HEK293T (cell line): ENCODE measurements around the gene KCTD8.

Experiments
- CTCF ChIA-PET: fragments of 350-600 bp; formaldehyde crosslinking; extraction: SDS; loops from one replicate; lab custom pipeline; 2021; ENCODE audit warnings: antibody characterized with exemption, inconsistent platforms; lab: Yijun Ruan, JAX
- POLR2A ChIA-PET: fragments of 350-600 bp; formaldehyde crosslinking; extraction: SDS; loops from one replicate; lab custom pipeline; 2020; ENCODE audit warnings: antibody characterized with exemption, inconsistent platforms; lab: Yijun Ruan, JAX
- DNase-seq: peaks from one replicate; pipeline ENCODE4 v3.0.0; 2012; ENCODE audit warnings: mixed read lengths; ENCODE audit errors: extremely low spot score
- ARNT ChIP-seq: fragments of 450-650 bp; IDR thresholded peaks from 2 replicates; pipeline ENCODE4 v1.6.1; 2017; ENCODE audit warnings: mild to moderate bottlenecking
- BHLHE40 ChIP-seq: fragments of 450-650 bp; IDR thresholded peaks from 2 replicates; pipeline ENCODE4 v1.6.1; 2016; ENCODE audit warnings: mild to moderate bottlenecking, moderate library complexity, borderline replicate concordance
- CTBP1 ChIP-seq: fragments of 450-650 bp; IDR thresholded peaks from 2 replicates; pipeline ENCODE4 v1.6.1; 2016; ENCODE audit warnings: borderline replicate concordance
- ELF4 ChIP-seq: fragments of 450-650 bp; IDR thresholded peaks from 2 replicates; pipeline ENCODE4 v1.6.1; 2017; ENCODE audit warnings: antibody characterized with exemption
- FOXA1 ChIP-seq: fragments of 450-650 bp; IDR thresholded peaks from 2 replicates; pipeline ENCODE4 v1.6.1; 2016; ENCODE audit warnings: mild to moderate bottlenecking
- FOXK2 ChIP-seq: fragments of 450-650 bp; IDR thresholded peaks from 2 replicates; pipeline ENCODE4 v1.6.1; 2016; ENCODE audit warnings: mild to moderate bottlenecking
- FOXM1 ChIP-seq: fragments of 450-650 bp; IDR thresholded peaks from 2 replicates; pipeline ENCODE4 v1.6.1; 2017; ENCODE audit warnings: mild to moderate bottlenecking, borderline replicate concordance
- HDGF ChIP-seq: fragments of 450-650 bp; IDR thresholded peaks from 2 replicates; pipeline ENCODE4 v1.6.1; 2017; ENCODE audit warnings: antibody characterized with exemption, borderline replicate concordance
- L3MBTL2 ChIP-seq: fragments of 450-650 bp; conservative IDR thresholded peaks from 2 replicates; pipeline ENCODE4 v1.6.1; 2016; ENCODE audit warnings: mild to moderate bottlenecking
- LEF1 ChIP-seq: fragments of 450-650 bp; IDR thresholded peaks from 2 replicates; pipeline ENCODE4 v1.6.1; 2017; ENCODE audit warnings: mild to moderate bottlenecking, borderline replicate concordance
- NFRKB ChIP-seq: fragments of 450-650 bp; IDR thresholded peaks from 2 replicates; pipeline ENCODE4 v1.6.1; 2016; ENCODE audit warnings: mild to moderate bottlenecking, moderate library complexity
- PKNOX1 ChIP-seq: fragments of 450-650 bp; IDR thresholded peaks from 2 replicates; pipeline ENCODE4 v1.6.1; 2016
- SP1 ChIP-seq: fragments of 450-650 bp; IDR thresholded peaks from 2 replicates; pipeline ENCODE4 v1.6.1; 2017
- SUZ12 ChIP-seq: fragments of 450-650 bp; IDR thresholded peaks from 2 replicates; pipeline ENCODE4 v1.6.1; 2016; ENCODE audit warnings: mild to moderate bottlenecking
- TARDBP ChIP-seq: fragments of 450-650 bp; IDR thresholded peaks from 2 replicates; pipeline ENCODE4 v1.6.1; 2016
- ZNF384 ChIP-seq: fragments of 450-650 bp; IDR thresholded peaks from 2 replicates; pipeline ENCODE4 v1.6.1; 2016

KCTD8 gene

GRCh38 chr4:44231006-44231405 lies 217.6 kb downstream of the KCTD8 start:
- ChIA-PET CTCF (no interaction called here), POLR2A (no interaction called here)
- DNase-seq, result no peak
- TF ChIP-seq HDGF, result no peak
- TF ChIP-seq FOXA1, result no peak
- no peak for TF ChIP-seq CTBP1

- DNase-seq, result no peak
- CTCF ChIA-PET, result no interaction called here
- TF ChIP-seq LEF1, result no peak
- TF ChIP-seq ARNT, result no peak
- TF ChIP-seq L3MBTL2, result no peak
- no peak for TF ChIP-seq NFRKB
- no peak for TF ChIP-seq SUZ12
- TF ChIP-seq HDGF, result no peak
- TF ChIP-seq TARDBP, result no peak
- TF ChIP-seq ZNF384, result no peak
- POLR2A ChIA-PET, result no interaction called here
Observed at GRCh38 chr4:44228326-44228725, 220.3 kb downstream of the KCTD8 start.

GRCh38 chr4:44221407-44221806 lies 227.2 kb downstream of the KCTD8 start:
- CTCF ChIA-PET, result no interaction called here
- no peak for DNase-seq
- POLR2A ChIA-PET, result no interaction called here
- no peak for TF ChIP-seq TARDBP
- TF ChIP-seq ZNF384, result no peak
- no peak for TF ChIP-seq SP1

GRCh38 chr4:44210750-44211149 lies 237.9 kb downstream of the KCTD8 start:
- POLR2A ChIA-PET, result no interaction called here
- CTCF ChIA-PET, result no interaction called here
- no peak for DNase-seq
- TF ChIP-seq ARNT, result no peak
- no peak for TF ChIP-seq PKNOX1

- TF ChIP-seq SP1 (no peak), FOXA1 (no peak), TARDBP (no peak), PKNOX1 (no peak), BHLHE40 (no peak), L3MBTL2 (no peak), ELF4 (no peak), FOXM1 (no peak), CTBP1 (no peak), ZNF384 (no peak)
- no peak for DNase-seq
- ChIA-PET POLR2A (no interaction called here), CTCF (no interaction called here)
Observed at GRCh38 chr4:44196796-44197195, 251.8 kb downstream of the KCTD8 start.

GRCh38 chr4:44194365-44194764 lies 254.2 kb downstream of the KCTD8 start:
- ChIA-PET CTCF (no interaction called here), POLR2A (no interaction called here)
- no peak for DNase-seq
- TF ChIP-seq FOXK2 (no peak), TARDBP (no peak), PKNOX1 (no peak), BHLHE40 (no peak), SUZ12 (no peak), ELF4 (no peak), CTBP1 (no peak), HDGF (no peak), L3MBTL2 (no peak), ZNF384 (no peak)

- TF ChIP-seq TARDBP (no peak), LEF1 (no peak), ARNT (no peak), ELF4 (no peak), SP1 (no peak), HDGF (no peak), L3MBTL2 (no peak), FOXK2 (no peak), FOXM1 (no peak), PKNOX1 (no peak), FOXA1 (no peak), CTBP1 (no peak), ZNF384 (no peak), SUZ12 (no peak)
- CTCF ChIA-PET, result no interaction called here
- POLR2A ChIA-PET, result no interaction called here
- no peak for DNase-seq
Observed at GRCh38 chr4:44186850-44187246, 261.8 kb downstream of the KCTD8 start.
